DMS114 treated with DMSO at 0.1 percent for 48 hours (cell line): ENCODE data around the gene RYK.
"Not testable (repeated sequence)": the region's sequence is repeated elsewhere in the genome, so short reads cannot be mapped to it uniquely, and the experiment has no call there.

ENCODE experiments used
- DNase-seq: peaks from one replicate; lab custom pipeline; 2025; ENCODE audit not compliant: unreplicated experiment; lab: John Stamatoyannopoulos, UW

The RYK gene

GRCh38 chr3:134255404-134255803, 4.7 kb upstream of the RYK start:
- DNase-seq: no peak

GRCh38 chr3:134253475-134254226, 3.0 kb upstream of the RYK start:
- no peak for DNase-seq

GRCh38 chr3:134252766-134253165, 2.1 kb upstream of the RYK start:
- DNase-seq: no peak

GRCh38 chr3:134251731-134252391, 1.2 kb upstream of the RYK start:
- DNase-seq: no peak

GRCh38 chr3:134249935-134250716, 533 bp downstream of the RYK start:
- DNase-seq: no peak

GRCh38 chr3:134249296-134249841, 1.3 kb downstream of the RYK start:
- no peak for DNase-seq

- DNase-seq: no peak
These were observed 5.7 kb downstream of the RYK start for GRCh38 chr3:134244921-134245320.

GRCh38 chr3:134242649-134243617, 7.7 kb downstream of the RYK start:
- DNase-seq: no peak

GRCh38 chr3:134239538-134239937, 11.1 kb downstream of the RYK start:
- DNase-seq: no peak

GRCh38 chr3:134237454-134238145, 13.1 kb downstream of the RYK start:
- DNase-seq: no peak

- no peak for DNase-seq
These were observed 14.0 kb downstream of the RYK start for GRCh38 chr3:134236505-134237170.

GRCh38 chr3:134235577-134236076, 15.0 kb downstream of the RYK start:
- no peak for DNase-seq

GRCh38 chr3:134232951-134233350, 17.7 kb downstream of the RYK start:
- no peak for DNase-seq

GRCh38 chr3:134232151-134232550, 18.5 kb downstream of the RYK start:
- DNase-seq: no peak

GRCh38 chr3:134231131-134231530, 19.5 kb downstream of the RYK start:
- DNase-seq: no peak

GRCh38 chr3:134229038-134229437, 21.6 kb downstream of the RYK start:
- no peak for DNase-seq

GRCh38 chr3:134228479-134228878, 22.2 kb downstream of the RYK start:
- no peak for DNase-seq

GRCh38 chr3:134228035-134228434, 22.6 kb downstream of the RYK start:
- no peak for DNase-seq

- not testable (repeated sequence) for DNase-seq
These were observed 25.9 kb downstream of the RYK start for GRCh38 chr3:134224796-134225156.
